H9 (cell line): ENCODE results near the gene MT1A. TPM values are rescaled to one million over a fixed set of nuclear protein-coding genes. Genes with fewer than 3 reads are reported as not detected.
A peak's percentile ranks its signal among the peaks of the same experiment; 100 is the strongest.

ENCODE experiments used
- DNase-seq: peaks from one replicate; pipeline ENCODE4 v3.0.0-alpha.2; 2017
- H2AFZ ChIP-seq: one replicate; pipeline ENCODE4 v1.6.1; 2013; ENCODE audit warnings: mild to moderate bottlenecking, low read length, control low read depth, moderate library complexity
- H2AK5ac ChIP-seq: 2 replicates; pipeline ENCODE4 v1.6.1; 2013; ENCODE audit warnings: low read length, control low read depth, mixed read lengths; ENCODE audit not compliant: insufficient read length
- H2BK120ac ChIP-seq: one replicate; pipeline ENCODE4 v1.6.1; 2013; ENCODE audit warnings: low read depth, mild to moderate bottlenecking, low read length, control low read depth, inconsistent platforms; ENCODE audit not compliant: poor library complexity, severe bottlenecking
- H2BK12ac ChIP-seq: 2 replicates; pipeline ENCODE4 v1.6.1; 2013; ENCODE audit warnings: low read length, control low read depth, mixed read lengths, low read depth; ENCODE audit not compliant: insufficient read length
- H2BK15ac ChIP-seq: 2 replicates; pipeline ENCODE4 v1.6.1; 2013; ENCODE audit warnings: low read depth, low read length, control low read depth
- H2BK20ac ChIP-seq: one replicate; pipeline ENCODE4 v1.6.1; 2013; ENCODE audit warnings: low read depth, mild to moderate bottlenecking, low read length, control low read depth, inconsistent platforms; ENCODE audit not compliant: poor library complexity, severe bottlenecking
- H2BK5ac ChIP-seq: 2 replicates; pipeline ENCODE4 v1.6.1; 2013; ENCODE audit warnings: low read length, control low read depth, mixed read lengths; ENCODE audit not compliant: insufficient read length
- H3K14ac ChIP-seq: 2 replicates; pipeline ENCODE4 v1.6.1; 2013; ENCODE audit warnings: low read length, control low read depth; ENCODE audit not compliant: insufficient read depth
- H3K18ac ChIP-seq: 2 replicates; pipeline ENCODE4 v1.6.1; 2013; ENCODE audit warnings: low read depth, mild to moderate bottlenecking, mixed read lengths, low read length, control low read depth; ENCODE audit not compliant: insufficient read length
- H3K23ac ChIP-seq: 2 replicates; pipeline ENCODE4 v1.6.1; 2013; ENCODE audit warnings: low read length, control low read depth, mixed read lengths, low read depth; ENCODE audit not compliant: insufficient read length
- H3K23me2 ChIP-seq: 2 replicates; pipeline ENCODE4 v1.6.1; 2013; ENCODE audit warnings: low read depth, mild to moderate bottlenecking, mixed read lengths, low read length, control low read depth; ENCODE audit not compliant: insufficient read length, poor library complexity, severe bottlenecking
- H3K27ac ChIP-seq: 2 replicates; pipeline ENCODE4 v1.5.1; 2013; ENCODE audit warnings: low read length, control low read depth, mixed read lengths, low read depth; ENCODE audit not compliant: insufficient read length
- H3K27me3 ChIP-seq: 2 replicates; pipeline ENCODE4 v1.6.1; 2013; ENCODE audit warnings: low read length, control low read depth, inconsistent platforms; ENCODE audit not compliant: insufficient read depth
- H3K4ac ChIP-seq: 2 replicates; pipeline ENCODE4 v1.6.1; 2013; ENCODE audit warnings: low read depth, mild to moderate bottlenecking, control low read depth, inconsistent platforms, low read length, moderate library complexity
- H3K4me1 ChIP-seq: 2 replicates; pipeline ENCODE4 v1.6.1; 2013; ENCODE audit warnings: low read length, control low read depth, inconsistent platforms; ENCODE audit not compliant: insufficient read depth
- H3K4me2 ChIP-seq: 2 replicates; pipeline ENCODE4 v1.6.1; 2013; ENCODE audit warnings: low read length, control low read depth, mixed read lengths; ENCODE audit not compliant: insufficient read length, insufficient read depth
- H3K56ac ChIP-seq: 2 replicates; pipeline ENCODE4 v1.6.1; 2013; ENCODE audit warnings: low read depth, mild to moderate bottlenecking, mixed read lengths, low read length, control low read depth; ENCODE audit not compliant: insufficient read length
- H3K79me1 ChIP-seq: 2 replicates; pipeline ENCODE4 v1.6.1; 2013; ENCODE audit warnings: low read depth, mild to moderate bottlenecking, moderate library complexity, low read length, control low read depth, inconsistent platforms; ENCODE audit not compliant: insufficient read depth, poor library complexity, severe bottlenecking
- H3K79me2 ChIP-seq: 2 replicates; pipeline ENCODE4 v1.6.1; 2013; ENCODE audit warnings: low read length, control low read depth, inconsistent platforms; ENCODE audit not compliant: insufficient read depth
- H3K9ac ChIP-seq: 2 replicates; pipeline ENCODE4 v1.6.1; 2013; ENCODE audit warnings: low read length, control low read depth, mixed read lengths; ENCODE audit not compliant: insufficient read length; ENCODE audit errors: extremely low read depth
- H3K9me3 ChIP-seq: one replicate; pipeline ENCODE4 v1.6.1; 2013; ENCODE audit warnings: low read depth, low read length, inconsistent platforms; ENCODE audit not compliant: control insufficient read depth
- H3T11ph ChIP-seq: one replicate; pipeline ENCODE4 v1.6.1; 2013; ENCODE audit warnings: mild to moderate bottlenecking, low read length, control low read depth, inconsistent platforms
- H4K20me1 ChIP-seq: one replicate; pipeline ENCODE4 v1.6.1; 2013; ENCODE audit not compliant: control insufficient read depth, insufficient read length, insufficient read depth
- H4K5ac ChIP-seq: 2 replicates; pipeline ENCODE4 v1.6.1; 2013; ENCODE audit warnings: low read depth, mild to moderate bottlenecking, mixed read lengths, low read length, control low read depth; ENCODE audit not compliant: insufficient read length
- H4K8ac ChIP-seq: replicated peaks from 2 replicates; pipeline ENCODE4 v1.6.1; 2013; ENCODE audit warnings: low read length, control low read depth, mixed read lengths, low read depth; ENCODE audit not compliant: insufficient read length
- H4K91ac ChIP-seq: 2 replicates; pipeline ENCODE4 v1.6.1; 2013; ENCODE audit warnings: low read depth, mild to moderate bottlenecking, moderate library complexity, mixed read lengths, low read length, control low read depth; ENCODE audit not compliant: insufficient read length
- H3K27ac Mint-ChIP-seq, 3 experiments: 2 replicates in 2 of 3; 3 replicates in 1 of 3; pipeline ENCODE4 v1.8.0; 2020 to 2021; ENCODE audit warnings: mixed read lengths in 3 of 3, mild to moderate bottlenecking in 1 of 3, moderate library complexity in 1 of 3
- H3K27me3 Mint-ChIP-seq: 2 replicates; pipeline ENCODE4 v1.8.0; 2021; ENCODE audit warnings: low read depth, mild to moderate bottlenecking, moderate library complexity, mixed read lengths
- H3K36me3 Mint-ChIP-seq, 3 experiments: 2 replicates in 2 of 3; 3 replicates in 1 of 3; pipeline ENCODE4 v1.8.0; 2020 to 2021; ENCODE audit warnings: low read depth in 3 of 3, mixed read lengths in 3 of 3; ENCODE audit not compliant: insufficient read depth in 1 of 3
- H3K4me1 Mint-ChIP-seq, 2 experiments: 2 replicates each; pipeline ENCODE4 v1.8.0; 2020; ENCODE audit warnings: mixed read lengths in 2 of 2
- H3K4me3 Mint-ChIP-seq, 2 experiments: 2 replicates in 1 of 2; 3 replicates in 1 of 2; pipeline ENCODE4 v1.8.0; 2020 to 2021; ENCODE audit warnings: mild to moderate bottlenecking in 2 of 2, mixed read lengths in 2 of 2, moderate library complexity in 1 of 2
- H3K9me3 Mint-ChIP-seq, 2 experiments: 2 replicates in 1 of 2; 3 replicates in 1 of 2; pipeline ENCODE4 v1.8.0; 2020; ENCODE audit warnings: mild to moderate bottlenecking in 2 of 2, mixed read lengths in 2 of 2, moderate library complexity in 1 of 2
- CTCF ChIP-seq: fragments of 200-600 bp; sonication (generic); conservative IDR thresholded peaks from 3 replicates; pipeline ENCODE4 v1.8.0; 2021; ENCODE audit warnings: antibody characterized with exemption, mild to moderate bottlenecking
- WGBS: extraction: QIAGEN DNeasy Blood & Tissue Kit; methylation state at CpG from one replicate; pipeline ENCODE4 v1.1.7; 2013; ENCODE audit warnings: missing lambda C conversion rate, low lambda C conversion rate, mixed read lengths; ENCODE audit not compliant: insufficient read length; ENCODE audit errors: extremely low coverage; 5-methylcytosine and 5-hydroxymethylcytosine counted together
- total RNA-seq: library from RNA; stranded (reverse); gene quantifications from 2 replicates; pipeline ENCODE4 v1.2.1, GENCODE V29; 2021

The MT1A gene
- total RNA-seq, 1 experiment from 2014 or later, result not detected

GRCh38 chr16:56643080-56643778 is 4.8 kb downstream of the MT1A start:
- Histone ChIP-seq H2AK5ac (no peak overlapping the region), H3K79me2 (no peaks in the 10 kb centered on the region), H3K14ac (no peak overlapping the region), H3K27me3 (peaks cover 79% of the 10 kb centered on the region), H3K18ac (no peak overlapping the region), H3K79me1 (no peaks in the 10 kb centered on the region), H4K91ac (no peak overlapping the region), H2AFZ (no peak overlapping the region), H3K27ac (no peak overlapping the region), H3K4me2 (peak overlapping the region; percentile 43), H3T11ph (no peak overlapping the region), H3K56ac (no peak overlapping the region), H4K8ac (no peak overlapping the region), H3K9me3 (no peaks in the 10 kb centered on the region), H3K9ac (no peak overlapping the region), H2BK12ac (no peak overlapping the region), H3K23ac (no peak overlapping the region), H2BK5ac (no peak overlapping the region), H4K5ac (no peak overlapping the region), H2BK20ac (no peak overlapping the region), H2BK15ac (no peak overlapping the region), H3K23me2 (peaks cover 2% of the 10 kb centered on the region), H4K20me1 (no peaks in the 10 kb centered on the region), H2BK120ac (no peak overlapping the region), H3K4ac (no peak overlapping the region), H3K4me1 (no peaks in the 10 kb centered on the region)
- H3K36me3 Mint-ChIP-seq, result no peaks in the 10 kb centered on the region
- no peaks in the 10 kb centered on the region; a peak in 1 of 5 replicates for H3K9me3 Mint-ChIP-seq
- DNase-seq, result peak; percentile 79
- peak; percentile 66 for TF ChIP-seq CTCF
- H3K4me3 Mint-ChIP-seq, result peak overlapping the region; percentile 54 to 76
- WGBS, result no CpG with 5 or more reads among the region's 42 CpGs
- H3K27ac Mint-ChIP-seq, result no peak overlapping the region; a peak in 1 of 7 replicates
- H3K27me3 Mint-ChIP-seq, result peaks cover 99% of the 10 kb centered on the region
- peaks cover 16 to 28% of the 10 kb centered on the region in 2 experiments for H3K4me1 Mint-ChIP-seq
